ENCODE data around the gene TCF20. TPM values are rescaled to one million over a fixed set of nuclear protein-coding genes. Genes with fewer than 3 reads are reported as not detected.

The TCF20 gene
- total RNA-seq, 3 donors from 2014 or later, result 24.2 to 43.3 (median 36.1) TPM

GRCh38 chr22:42296381-42296853, 26.0 kb upstream of the TCF20 start:
- peaks cover 0 to 5% of the 10 kb centered on the region in 2 donors for H3K4me1 ChIP-seq
- H3K9me3 ChIP-seq, result no peaks in the 10 kb centered on the region
- no peaks in the 10 kb centered on the region for H3K27me3 ChIP-seq
- H3K4me3 ChIP-seq, result no peak overlapping the region
- no peak for DNase-seq (ENCODE audit: low spot score in 2 of 2)
- H3K36me3 ChIP-seq, result no peaks in the 10 kb centered on the region
- TF ChIP-seq POLR2AphosphoS5 (IDR thresholded peaks at IDR 0.05), result no peak
- no peak for TF ChIP-seq POLR2A (IDR thresholded peaks at IDR 0.05)
- TF ChIP-seq CTCF (IDR thresholded peaks at IDR 0.05), result no peak
- intact Hi-C loops (cut with DNase I; ENCODE audit: low total_unique reads), result no loop called here
- H3K27ac ChIP-seq, result no peak overlapping the region

GRCh38 chr22:42294034-42294985, 23.9 kb upstream of the TCF20 start:
- no peaks in the 10 kb centered on the region for H3K9me3 ChIP-seq
- peaks cover 0 to 4% of the 10 kb centered on the region in 2 donors for H3K4me1 ChIP-seq
- H3K27ac ChIP-seq, result no peak overlapping the region
- TF ChIP-seq CTCF (IDR thresholded peaks at IDR 0.05) (no peak), POLR2A (IDR thresholded peaks at IDR 0.05) (no peak), POLR2AphosphoS5 (IDR thresholded peaks at IDR 0.05) (no peak)
- no peaks in the 10 kb centered on the region for H3K27me3 ChIP-seq
- H3K36me3 ChIP-seq, result no peaks in the 10 kb centered on the region
- no peak overlapping the region for H3K4me3 ChIP-seq
- no peak for DNase-seq (ENCODE audit: low spot score in 2 of 2)
- intact Hi-C loops (cut with DNase I; ENCODE audit: low total_unique reads), result no loop called here

GRCh38 chr22:42292732-42293520, 22.5 kb upstream of the TCF20 start:
- H3K36me3 ChIP-seq, result no peaks in the 10 kb centered on the region
- DNase-seq (ENCODE audit: low spot score in 2 of 2), result no peak
- TF ChIP-seq POLR2A (IDR thresholded peaks at IDR 0.05) (no peak), CTCF (IDR thresholded peaks at IDR 0.05) (no peak), POLR2AphosphoS5 (IDR thresholded peaks at IDR 0.05) (no peak)
- no peaks in the 10 kb centered on the region for H3K9me3 ChIP-seq
- H3K4me3 ChIP-seq, result no peak overlapping the region
- H3K27ac ChIP-seq, result no peak overlapping the region
- no peaks in the 10 kb centered on the region for H3K27me3 ChIP-seq
- peaks cover 0 to 4% of the 10 kb centered on the region in 2 donors for H3K4me1 ChIP-seq
- intact Hi-C loops (cut with DNase I; ENCODE audit: low total_unique reads), result no loop called here

- no peak for DNase-seq (ENCODE audit: low spot score in 2 of 2)
- Histone ChIP-seq H3K4me3 (no peak overlapping the region), H3K9me3 (no peaks in the 10 kb centered on the region), H3K36me3 (no peaks in the 10 kb centered on the region), H3K27ac (no peak overlapping the region), H3K4me1 (peaks cover 0 to 4% of the 10 kb centered on the region in 2 donors), H3K27me3 (no peaks in the 10 kb centered on the region)
- intact Hi-C loops (cut with DNase I; ENCODE audit: low total_unique reads), result no loop called here
- TF ChIP-seq POLR2AphosphoS5 (IDR thresholded peaks at IDR 0.05) (no peak), POLR2A (IDR thresholded peaks at IDR 0.05) (no peak), CTCF (IDR thresholded peaks at IDR 0.05) (no peak)
Measured at GRCh38 chr22:42291287-42291686, 20.8 kb upstream of the TCF20 start.
